GM15510 (cell line): ENCODE results near the gene TMEM39A.

Experiments
- POLR2A ChIP-seq: IDR thresholded peaks from 3 replicates; pipeline ENCODE4 v1.6.1; 2011; ENCODE audit warnings: borderline replicate concordance; ENCODE audit not compliant: insufficient read length; ENCODE audit errors: extremely low read depth

The TMEM39A gene

DNA sequence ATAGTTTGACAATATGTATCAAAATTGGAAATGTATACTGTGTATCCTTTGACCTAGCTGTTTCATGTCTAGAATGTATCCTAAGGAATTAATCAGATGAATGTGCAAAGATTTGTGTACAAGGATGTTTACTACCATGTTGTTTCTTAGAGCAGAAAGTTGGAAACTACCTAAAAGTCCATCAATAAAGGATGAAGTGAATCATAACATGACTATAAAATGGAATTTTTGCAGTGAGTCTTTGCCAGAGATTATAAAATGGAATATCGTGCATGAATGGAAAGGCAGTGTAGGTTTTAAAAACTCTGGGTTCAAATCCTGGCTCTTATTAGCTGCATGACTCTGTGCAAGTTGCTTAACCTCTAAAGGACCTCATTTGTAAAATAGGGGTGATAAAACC lies 19.7 kb upstream of the TMEM39A start:
- TF ChIP-seq POLR2A, result no peak

GRCh38 chr3:119481079-119481478 lies 17.7 kb upstream of the TMEM39A start:
- TF ChIP-seq POLR2A, result no peak

GRCh38 chr3:119470866-119471265 lies 7.5 kb upstream of the TMEM39A start:
- no peak for TF ChIP-seq POLR2A

DNA sequence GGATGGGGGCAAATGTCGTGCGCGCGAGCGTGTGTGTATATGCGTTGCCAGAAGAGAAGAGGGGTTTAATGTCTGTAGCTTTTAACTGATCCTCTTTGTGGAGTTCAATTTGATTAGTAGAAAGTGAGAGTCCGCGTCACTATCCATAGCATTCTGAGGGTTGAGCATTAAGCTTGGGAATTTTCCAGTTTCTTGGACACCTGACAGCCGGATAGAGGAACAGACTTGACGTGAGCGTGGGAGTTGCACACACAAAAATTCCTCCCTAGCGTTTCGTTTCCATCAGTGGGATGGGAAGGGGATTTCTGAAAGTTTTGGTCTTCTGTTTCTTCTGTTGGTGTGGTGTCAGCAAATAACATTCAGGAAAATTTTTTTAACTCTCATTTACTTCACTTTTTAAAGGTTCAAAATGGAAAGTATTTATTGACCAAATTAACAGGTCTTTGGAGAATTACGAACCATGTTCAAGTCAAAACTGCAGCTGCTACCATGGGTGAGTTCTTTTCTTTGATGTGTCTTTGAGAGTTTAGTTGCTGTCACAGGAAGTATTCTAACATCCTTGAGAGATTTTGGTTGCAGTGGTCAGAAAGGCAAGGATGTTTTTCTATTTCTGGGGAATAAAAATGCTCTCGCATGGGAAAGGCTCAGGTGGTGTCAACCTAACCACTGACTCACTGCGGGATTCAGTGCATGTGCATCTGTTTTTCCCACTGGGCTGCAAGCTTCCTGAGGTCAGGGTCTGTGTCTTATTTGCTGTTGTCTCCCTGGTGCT lies 6.2 kb upstream of the TMEM39A start:
- TF ChIP-seq POLR2A, result no peak

- no peak for TF ChIP-seq POLR2A
Observed at GRCh38 chr3:119468041-119468440, 4.6 kb upstream of the TMEM39A start.

GRCh38 chr3:119457246-119457645 lies 6.2 kb downstream of the TMEM39A start:
- TF ChIP-seq POLR2A, result no peak

GRCh38 chr3:119456469-119456868 lies 6.9 kb downstream of the TMEM39A start:
- no peak for TF ChIP-seq POLR2A

GRCh38 chr3:119453822-119454221 lies 9.6 kb downstream of the TMEM39A start:
- no peak for TF ChIP-seq POLR2A

DNA sequence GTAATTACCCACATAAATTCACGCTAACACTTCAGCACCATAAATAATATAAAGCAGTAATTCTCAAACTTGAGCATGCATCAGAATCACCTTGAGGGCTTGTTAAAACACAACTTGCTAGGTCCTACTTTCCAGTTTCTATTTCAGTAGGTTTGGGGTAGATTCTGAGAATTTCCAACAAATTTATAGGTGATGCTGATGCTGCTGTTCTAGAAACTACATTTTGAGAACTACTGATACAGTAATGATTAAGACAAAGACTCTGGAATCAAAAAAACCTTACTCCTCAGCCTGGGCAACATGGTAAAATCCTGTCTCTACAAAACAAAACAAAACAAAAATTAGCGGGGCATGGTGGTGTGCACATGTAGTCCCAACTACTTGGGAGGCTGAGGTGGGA lies 18.8 kb downstream of the TMEM39A start:
- TF ChIP-seq POLR2A, result no peak

GRCh38 chr3:119443179-119443578 lies 20.2 kb downstream of the TMEM39A start:
- no peak for TF ChIP-seq POLR2A

- no peak for TF ChIP-seq POLR2A
Observed at GRCh38 chr3:119437691-119438258, 25.6 kb downstream of the TMEM39A start.

DNA sequence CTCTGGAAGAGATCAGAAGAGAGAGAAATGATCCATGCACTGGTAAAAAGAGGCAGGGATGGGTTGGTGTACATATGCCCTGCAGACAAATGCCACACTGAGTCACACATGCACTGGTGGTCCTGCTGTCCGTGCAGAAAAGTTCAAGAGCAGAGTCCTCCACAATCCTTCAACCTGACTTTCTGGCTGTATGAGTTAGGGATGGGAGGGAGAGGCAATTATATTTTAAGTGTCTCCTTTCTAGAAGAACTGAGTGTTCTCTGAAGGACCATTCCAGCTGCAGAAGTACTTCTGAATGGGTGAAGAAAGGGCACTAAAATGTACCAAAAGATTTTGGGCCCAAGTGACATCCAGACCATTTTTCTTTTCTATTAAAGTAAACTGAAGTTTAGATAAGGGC lies 26.4 kb downstream of the TMEM39A start:
- no peak for TF ChIP-seq POLR2A

DNA sequence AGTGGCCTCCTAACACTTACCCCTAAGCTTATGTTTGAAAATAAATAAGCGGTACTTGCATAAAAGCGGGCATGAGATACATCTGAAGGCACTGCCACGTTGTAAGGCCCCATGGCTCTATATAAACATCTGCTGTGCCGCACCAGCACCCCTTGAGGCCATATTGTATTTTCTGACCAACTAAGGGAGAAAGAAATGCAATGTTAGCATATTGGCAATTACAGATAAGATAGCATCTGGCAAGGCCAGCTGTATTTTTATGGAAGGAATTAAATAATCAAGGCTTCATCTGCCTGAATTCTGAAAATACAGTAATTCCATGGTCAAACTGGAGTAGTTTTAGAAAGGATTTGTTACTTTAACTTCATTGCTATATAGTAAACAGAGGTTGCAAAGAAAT lies 28.7 kb downstream of the TMEM39A start:
- no peak for TF ChIP-seq POLR2A

- no peak for TF ChIP-seq POLR2A
Observed at GRCh38 chr3:119433613-119434325, 29.6 kb downstream of the TMEM39A start.

- no peak for TF ChIP-seq POLR2A
Observed at GRCh38 chr3:119428538-119428937, 34.9 kb downstream of the TMEM39A start.

- no peak for TF ChIP-seq POLR2A
Observed at GRCh38 chr3:119427669-119428068, 35.7 kb downstream of the TMEM39A start.

- no peak for TF ChIP-seq POLR2A
Observed at GRCh38 chr3:119420196-119420595, 43.2 kb downstream of the TMEM39A start.

DNA sequence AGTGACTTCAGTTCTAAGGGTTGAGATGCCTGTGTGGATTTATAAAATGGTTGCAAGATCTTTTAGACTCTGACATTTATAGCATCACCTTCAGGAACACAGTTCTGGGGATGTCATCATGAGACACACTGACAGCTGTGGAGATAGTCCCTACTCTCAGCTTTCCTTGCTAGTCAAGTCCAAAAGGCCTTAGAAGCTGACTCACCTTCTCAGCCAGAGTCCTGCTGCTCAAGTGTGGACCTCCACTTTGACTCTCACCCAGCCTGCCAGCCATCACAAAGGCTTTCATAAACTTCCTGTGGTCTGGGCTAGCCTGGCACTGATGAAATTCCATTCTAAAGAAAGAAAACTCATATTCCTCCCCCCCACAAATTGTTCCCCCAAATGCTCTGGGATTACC lies 44.8 kb downstream of the TMEM39A start:
- no peak for TF ChIP-seq POLR2A
